HepG2 (cell line): ENCODE data around the gene FMO1. TPM values are rescaled to one million over a fixed set of nuclear protein-coding genes. Genes with fewer than 3 reads are reported as not detected.

Experiments used
- ATAC-seq: fragments of 200-7000 bp; cut with Tn5 transposase; 3 replicates; pipeline ENCODE4 v1.9.1; 2020; ENCODE audit warnings: mild to moderate bottlenecking, moderate library complexity
- BruUV-seq: library from RNA; stranded (reverse); fragments of 400-500 nt; replicated peaks from 2 replicates; lab custom pipeline; 2021; lab: Mats Ljungman, UMichigan
- CTCF ChIA-PET: fragments of 300-600 bp; formaldehyde crosslinking; extraction: SDS; loops from one replicate; lab custom pipeline; 2021; ENCODE audit warnings: low total read pairs, inconsistent platforms, low intra/inter-chr PET ratio; lab: Yijun Ruan, JAX
- POLR2A ChIA-PET: fragments of 350-600 bp; sonication (Branson Sonifier 250); formaldehyde crosslinking; loops from one replicate; lab custom pipeline; 2020; ENCODE audit warnings: antibody characterized with exemption, inconsistent platforms; lab: Yijun Ruan, JAX
- DNase-seq: peaks from one replicate; pipeline ENCODE4 v3.0.0-alpha.2; 2015; ENCODE audit warnings: low spot score
- FAIRE-seq: peaks from 3 replicates; lab custom pipeline; 2011; peaks lifted over from hg19 to GRCh38; lab: Jason Lieb, UNC
- H2AFZ ChIP-seq: one replicate; pipeline ENCODE4 v1.6.1; 2011; ENCODE audit warnings: low read length, inconsistent platforms
- H3K27ac ChIP-seq: fragments of 300-600 bp; 3 replicates; pipeline ENCODE4 v1.8.0; 2011; ENCODE audit warnings: mixed run types, mild to moderate bottlenecking, mixed read lengths, low read length, inconsistent platforms; ENCODE audit not compliant: insufficient read depth; ENCODE audit errors: extremely low read length
- H3K27me3 ChIP-seq, 2 experiments: fragments of 200-600 bp in 1 of 2; 2 replicates in 1 of 2; 3 replicates in 1 of 2; pipeline versions ENCODE4 v1.6.0 to v1.8.0; 2011; ENCODE audit warnings: low read length in 2 of 2, mild to moderate bottlenecking in 2 of 2, moderate library complexity in 2 of 2, inconsistent platforms in 1 of 2; ENCODE audit not compliant: insufficient read depth in 2 of 2, control insufficient read depth in 1 of 2
- H3K36me3 ChIP-seq, 2 experiments: fragments of 200-600 bp in 1 of 2; replicated peaks in 1 of 2; 2 replicates in 1 of 2; 3 replicates in 1 of 2; pipeline versions ENCODE4 v1.5.1 to v1.8.0; 2011; ENCODE audit warnings: low read length in 2 of 2, inconsistent platforms in 1 of 2; ENCODE audit not compliant: insufficient read depth in 2 of 2, control insufficient read depth in 1 of 2
- H3K4me1 ChIP-seq: 2 replicates; pipeline ENCODE4 v1.5.1; 2012; ENCODE audit warnings: low read length, inconsistent platforms; ENCODE audit not compliant: insufficient read depth
- H3K4me2 ChIP-seq: 2 replicates; pipeline ENCODE4 v1.6.0; 2011; ENCODE audit warnings: low read depth, low read length, inconsistent platforms
- H3K4me3 ChIP-seq, 3 experiments: fragments of 200-600 bp in 1 of 3; sonication (generic), shearing (Covaris generic) in 1 of 3; replicated peaks in 1 of 3; 2 replicates each; pipeline ENCODE4 v1.5.1; 2011 to 2016; ENCODE audit warnings: low read length in 3 of 3, inconsistent platforms in 2 of 3, low read depth in 2 of 3, mild to moderate bottlenecking in 2 of 3, control low read depth in 1 of 3, mixed read lengths in 1 of 3; ENCODE audit not compliant: insufficient read depth in 1 of 3
- H3K79me2 ChIP-seq: one replicate; pipeline ENCODE4 v1.6.1; 2011; ENCODE audit warnings: low read length, inconsistent platforms; ENCODE audit not compliant: insufficient read depth
- H3K9ac ChIP-seq: 2 replicates; pipeline ENCODE4 v1.6.0; 2011; ENCODE audit warnings: mild to moderate bottlenecking, low read depth, low read length, inconsistent platforms; ENCODE audit not compliant: insufficient read depth
- H3K9me3 ChIP-seq: 2 replicates; pipeline ENCODE4 v1.5.1; 2012; ENCODE audit warnings: mild to moderate bottlenecking, low read length
- H4K20me1 ChIP-seq: 2 replicates; pipeline ENCODE4 v1.6.0; 2011; ENCODE audit warnings: inconsistent platforms, mild to moderate bottlenecking, low read length, moderate library complexity; ENCODE audit not compliant: insufficient read depth
- ATAD3A ChIP-seq: sonication (generic); formaldehyde crosslinking; IDR thresholded peaks from 2 replicates; pipeline ENCODE4 v1.4.0; 2020; ENCODE audit warnings: missing genetic modification reagents
- KDM3A ChIP-seq: IDR thresholded peaks from 2 replicates; pipeline ENCODE4 v1.6.1; 2018; ENCODE audit warnings: low read depth, missing compliant biosample characterization
- PPARG ChIP-seq: conservative IDR thresholded peaks from 2 replicates; pipeline ENCODE4 v1.6.1; 2016; ENCODE audit warnings: missing biosample characterization, missing genetic modification reagents
- RARG ChIP-seq: sonication (generic); formaldehyde crosslinking; IDR thresholded peaks from 2 replicates; pipeline ENCODE4 v1.4.0; 2020; ENCODE audit warnings: low read depth, mild to moderate bottlenecking, missing genetic modification reagents
- ZNF224 ChIP-seq: sonication (generic); formaldehyde crosslinking; IDR thresholded peaks from 2 replicates; pipeline ENCODE4 v1.5.0; 2020; ENCODE audit warnings: mild to moderate bottlenecking, missing genetic modification reagents
- ZNF441 ChIP-seq: sonication (generic); formaldehyde crosslinking; IDR thresholded peaks from 2 replicates; pipeline ENCODE4 v1.7.0; 2021; ENCODE audit warnings: missing genetic modification reagents, borderline replicate concordance
- WGBS: methylation state at CpG from one replicate; pipeline ENCODE4 v1.1.6; 2017; ENCODE audit warnings: low lambda C conversion rate; 5-methylcytosine and 5-hydroxymethylcytosine counted together
- in situ Hi-C: cut with HindIII; loops from 2 replicates; pipeline ENCODE4 v1.10.0; 2017; ENCODE audit warnings: low pct_unique_long_range_greater_than_20kb; ENCODE audit not compliant: extremely low pct_ligation_motif_present
- intact Hi-C: fragments of 100-400 bp; cut with micrococcal nuclease; formaldehyde crosslinking; loops from one replicate; pipeline ENCODE4 v1.10.0; 2022; ENCODE audit not compliant: unreplicated experiment
- polyA plus RNA-seq, 8 experiments: library from polyadenylated mRNA; depleted of rRNA in 3 of 8; stranded (reverse) in 7 of 8; unstranded in 1 of 8; fragments of >200 nt; fragmentation: Illumina TruSeq in 4 of 8; extraction: Trizol in 4 of 8; gene quantifications; 2 replicates each; pipeline versions ENCODE4 v1.2.1 to v1.2.3, GENCODE V29; 2011 to 2016; ENCODE audit warnings: low read depth in 4 of 8, missing spikeins in 1 of 8, mixed read lengths in 1 of 8; ENCODE audit not compliant: insufficient read depth in 1 of 8
- total RNA-seq, 5 experiments: library from RNA; depleted of rRNA; stranded (reverse); fragments of >200 nt; fragmentation: Illumina TruSeq; extraction: Trizol; gene quantifications; 2 replicates each; pipeline ENCODE4 v1.2.3, GENCODE V29; 2016; ENCODE audit warnings: low read depth in 1 of 5
- TF ChIP-seq, protein P1 (sequence below): sonication (generic); formaldehyde crosslinking; IDR thresholded peaks from 2 replicates; pipeline ENCODE4 v1.4.0; 2020; ENCODE audit warnings: missing genetic modification reagents
- TF ChIP-seq, protein P2 (sequence below): sonication (generic); formaldehyde crosslinking; IDR thresholded peaks from 2 replicates; pipeline ENCODE4 v1.9.0; 2021; ENCODE audit warnings: missing genetic modification reagents, borderline replicate concordance
- TF ChIP-seq, protein P3 (sequence below): IDR thresholded peaks from 2 replicates; pipeline ENCODE4 v1.6.1; 2016; ENCODE audit warnings: mild to moderate bottlenecking, missing biosample characterization, missing genetic modification reagents

FMO1 gene
- total and polyA plus RNA-seq, 2 of the 13 experiments (the other 11 are each of a cell fraction or from before 2014, with no cell fraction given) = not detected

DNA sequence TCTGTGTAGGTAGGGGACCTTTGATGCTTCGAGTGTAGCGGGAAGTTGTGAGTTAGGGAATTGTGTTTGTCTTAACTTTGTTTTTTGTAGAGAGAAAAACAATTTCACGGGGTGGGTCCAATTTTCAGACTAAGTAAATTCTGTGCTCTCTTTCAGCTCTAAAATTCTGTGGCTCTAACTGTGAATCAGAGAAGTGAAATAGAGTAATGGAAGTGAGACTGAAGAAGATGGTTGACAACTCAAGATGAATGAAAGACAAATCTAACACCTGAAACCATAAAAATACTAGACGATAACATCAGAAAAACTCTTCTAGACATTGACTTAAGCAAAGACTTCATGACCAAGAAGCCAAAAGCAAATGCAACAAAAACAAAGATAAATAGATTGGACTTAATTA, 4.4 kb upstream of the FMO1 start:
- no peak for FAIRE-seq
- 19% methylated on average over 4 of the region's 4 CpGs for WGBS
- ChIA-PET CTCF (no interaction called here), POLR2A (no interaction called here)
- no peaks in the 10 kb centered on the region for H3K4me1 ChIP-seq
- H3K4me3 ChIP-seq = no peak overlapping the region
- no peaks in the 10 kb centered on the region for H3K36me3 ChIP-seq
- H3K9ac ChIP-seq = no peak overlapping the region
- TF ChIP-seq, protein P1, sequence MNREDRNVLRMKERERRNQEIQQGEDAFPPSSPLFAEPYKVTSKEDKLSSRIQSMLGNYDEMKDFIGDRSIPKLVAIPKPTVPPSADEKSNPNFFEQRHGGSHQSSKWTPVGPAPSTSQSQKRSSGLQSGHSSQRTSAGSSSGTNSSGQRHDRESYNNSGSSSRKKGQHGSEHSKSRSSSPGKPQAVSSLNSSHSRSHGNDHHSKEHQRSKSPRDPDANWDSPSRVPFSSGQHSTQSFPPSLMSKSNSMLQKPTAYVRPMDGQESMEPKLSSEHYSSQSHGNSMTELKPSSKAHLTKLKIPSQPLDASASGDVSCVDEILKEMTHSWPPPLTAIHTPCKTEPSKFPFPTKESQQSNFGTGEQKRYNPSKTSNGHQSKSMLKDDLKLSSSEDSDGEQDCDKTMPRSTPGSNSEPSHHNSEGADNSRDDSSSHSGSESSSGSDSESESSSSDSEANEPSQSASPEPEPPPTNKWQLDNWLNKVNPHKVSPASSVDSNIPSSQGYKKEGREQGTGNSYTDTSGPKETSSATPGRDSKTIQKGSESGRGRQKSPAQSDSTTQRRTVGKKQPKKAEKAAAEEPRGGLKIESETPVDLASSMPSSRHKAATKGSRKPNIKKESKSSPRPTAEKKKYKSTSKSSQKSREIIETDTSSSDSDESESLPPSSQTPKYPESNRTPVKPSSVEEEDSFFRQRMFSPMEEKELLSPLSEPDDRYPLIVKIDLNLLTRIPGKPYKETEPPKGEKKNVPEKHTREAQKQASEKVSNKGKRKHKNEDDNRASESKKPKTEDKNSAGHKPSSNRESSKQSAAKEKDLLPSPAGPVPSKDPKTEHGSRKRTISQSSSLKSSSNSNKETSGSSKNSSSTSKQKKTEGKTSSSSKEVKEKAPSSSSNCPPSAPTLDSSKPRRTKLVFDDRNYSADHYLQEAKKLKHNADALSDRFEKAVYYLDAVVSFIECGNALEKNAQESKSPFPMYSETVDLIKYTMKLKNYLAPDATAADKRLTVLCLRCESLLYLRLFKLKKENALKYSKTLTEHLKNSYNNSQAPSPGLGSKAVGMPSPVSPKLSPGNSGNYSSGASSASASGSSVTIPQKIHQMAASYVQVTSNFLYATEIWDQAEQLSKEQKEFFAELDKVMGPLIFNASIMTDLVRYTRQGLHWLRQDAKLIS (CRISPR knock-in tag) = no peak
- TF ChIP-seq, protein P2, sequence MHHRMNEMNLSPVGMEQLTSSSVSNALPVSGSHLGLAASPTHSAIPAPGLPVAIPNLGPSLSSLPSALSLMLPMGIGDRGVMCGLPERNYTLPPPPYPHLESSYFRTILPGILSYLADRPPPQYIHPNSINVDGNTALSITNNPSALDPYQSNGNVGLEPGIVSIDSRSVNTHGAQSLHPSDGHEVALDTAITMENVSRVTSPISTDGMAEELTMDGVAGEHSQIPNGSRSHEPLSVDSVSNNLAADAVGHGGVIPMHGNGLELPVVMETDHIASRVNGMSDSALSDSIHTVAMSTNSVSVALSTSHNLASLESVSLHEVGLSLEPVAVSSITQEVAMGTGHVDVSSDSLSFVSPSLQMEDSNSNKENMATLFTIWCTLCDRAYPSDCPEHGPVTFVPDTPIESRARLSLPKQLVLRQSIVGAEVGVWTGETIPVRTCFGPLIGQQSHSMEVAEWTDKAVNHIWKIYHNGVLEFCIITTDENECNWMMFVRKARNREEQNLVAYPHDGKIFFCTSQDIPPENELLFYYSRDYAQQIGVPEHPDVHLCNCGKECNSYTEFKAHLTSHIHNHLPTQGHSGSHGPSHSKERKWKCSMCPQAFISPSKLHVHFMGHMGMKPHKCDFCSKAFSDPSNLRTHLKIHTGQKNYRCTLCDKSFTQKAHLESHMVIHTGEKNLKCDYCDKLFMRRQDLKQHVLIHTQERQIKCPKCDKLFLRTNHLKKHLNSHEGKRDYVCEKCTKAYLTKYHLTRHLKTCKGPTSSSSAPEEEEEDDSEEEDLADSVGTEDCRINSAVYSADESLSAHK (CRISPR knock-in tag) = no peak
- no peak for TF ChIP-seq KDM3A (CRISPR knock-in tag)
- no peak for TF ChIP-seq ZNF224 (CRISPR knock-in tag)
- no peak for TF ChIP-seq ATAD3A (CRISPR knock-in tag)
- no peak for TF ChIP-seq ZNF441 (CRISPR knock-in tag)
- TF ChIP-seq RARG (CRISPR knock-in tag) = no peak
- no peak for TF ChIP-seq PPARG
- TF ChIP-seq, protein P3, sequence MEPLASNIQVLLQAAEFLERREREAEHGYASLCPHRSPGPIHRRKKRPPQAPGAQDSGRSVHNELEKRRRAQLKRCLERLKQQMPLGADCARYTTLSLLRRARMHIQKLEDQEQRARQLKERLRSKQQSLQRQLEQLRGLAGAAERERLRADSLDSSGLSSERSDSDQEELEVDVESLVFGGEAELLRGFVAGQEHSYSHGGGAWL (CRISPR knock-in tag) = no peak
- intact Hi-C loops = no loop called here
- ATAC-seq = no peak
- H3K27ac ChIP-seq = no peak overlapping the region
- no peaks in the 10 kb centered on the region for H3K9me3 ChIP-seq
- H3K27me3 ChIP-seq = no peaks in the 10 kb centered on the region
- in situ Hi-C loops = no loop called here
- BruUV-seq = no TSS peak
- H4K20me1 ChIP-seq = no peaks in the 10 kb centered on the region
- no peak for DNase-seq
- no peaks in the 10 kb centered on the region for H3K79me2 ChIP-seq
- no peak overlapping the region for H2AFZ ChIP-seq
- H3K4me2 ChIP-seq = no peak overlapping the region
